Natural killer cell (primary cell): ENCODE data around the gene SDCBP2. TPM values are rescaled to one million over a fixed set of nuclear protein-coding genes. Genes with fewer than 3 reads are reported as not detected.
"Not testable (repeated sequence)": the region's sequence is repeated elsewhere in the genome, so short reads cannot be mapped to it uniquely, and the experiment has no call there.

Experiments used
- ATAC-seq, 3 donors: fragments of 150-1000 bp in 2 of 3; fragments of 200-7000 bp in 1 of 3; cut with Tn5 transposase; 1 replicate in 1 of 3; 2 replicates in 2 of 3; pipeline ENCODE4 v1.10.0; 2021; ENCODE audit warnings: mild to moderate bottlenecking in 2 of 3, moderate library complexity in 2 of 3
- DNase-seq, 2 donors: peaks; one replicate each; pipeline versions ENCODE4 v3.0.0 to v3.0.0-alpha.2; 2013 to 2021; ENCODE audit warnings: mixed read lengths in 1 of 2
- H3K27ac ChIP-seq: one replicate; pipeline ENCODE4 v1.5.1; 2013; ENCODE audit warnings: mild to moderate bottlenecking, low read length
- H3K27me3 ChIP-seq: one replicate; pipeline ENCODE4 v1.6.1; 2013; ENCODE audit warnings: low read length; ENCODE audit not compliant: control insufficient read depth, insufficient read depth
- H3K36me3 ChIP-seq: one replicate; pipeline ENCODE4 v1.6.1; 2013; ENCODE audit warnings: low read length; ENCODE audit not compliant: control insufficient read depth, insufficient read depth
- H3K4me1 ChIP-seq: one replicate; pipeline ENCODE4 v1.6.1; 2013; ENCODE audit warnings: low read length; ENCODE audit not compliant: control insufficient read depth, insufficient read depth
- H3K4me3 ChIP-seq: one replicate; pipeline ENCODE4 v1.5.1; 2013; ENCODE audit warnings: low read length
- H3K9me3 ChIP-seq: one replicate; pipeline ENCODE4 v1.6.1; 2013; ENCODE audit warnings: low read length; ENCODE audit not compliant: control insufficient read depth, insufficient read depth
- H3K27ac Mint-ChIP-seq, 2 donors: one replicate each; pipeline ENCODE4 v1.8.0; 2022; ENCODE audit warnings: mild to moderate bottlenecking in 2 of 2, mixed read lengths in 2 of 2, moderate library complexity in 1 of 2
- H3K27me3 Mint-ChIP-seq, 2 donors: one replicate each; pipeline ENCODE4 v1.8.0; 2022; ENCODE audit warnings: low read depth in 2 of 2, mixed read lengths in 2 of 2
- H3K36me3 Mint-ChIP-seq: one replicate; pipeline ENCODE4 v1.8.0; 2022; ENCODE audit warnings: mixed read lengths
- H3K4me1 Mint-ChIP-seq, 2 donors: one replicate each; pipeline ENCODE4 v1.8.0; 2022; ENCODE audit warnings: mixed read lengths in 2 of 2
- H3K4me3 Mint-ChIP-seq: one replicate; pipeline ENCODE4 v1.8.0; 2022; ENCODE audit warnings: mild to moderate bottlenecking, moderate library complexity, mixed read lengths
- H3K9me3 Mint-ChIP-seq, 2 donors: one replicate each; pipeline ENCODE4 v1.8.0; 2022; ENCODE audit warnings: mixed read lengths in 2 of 2
- WGBS: methylation state at CpG from one replicate; pipeline ENCODE4 v1.1.7; 2013; ENCODE audit warnings: missing lambda C conversion rate; ENCODE audit not compliant: insufficient coverage; 5-methylcytosine and 5-hydroxymethylcytosine counted together
- intact Hi-C: fragments of 100-400 bp; cut with micrococcal nuclease; formaldehyde crosslinking; loops from one replicate; pipeline ENCODE4 v1.14.2; 2022
- total RNA-seq, 4 donors: library from RNA; stranded (reverse); fragments of 120-200 nt in 1 of 4; gene quantifications; one replicate each; pipeline versions ENCODE4 v1.2.3 to v1.2.4, GENCODE V29; 2013 to 2022
- TF ChIP-seq, protein P1 (sequence below): fragments of 200-600 bp; IDR thresholded peaks from one replicate; pipeline ENCODE4 v1.8.0; 2022; ENCODE audit warnings: antibody characterized with exemption

SDCBP2 gene
- total RNA-seq, 3 donors from 2014 or later (not counting 1 experiment from before 2014, with no cell fraction given), result 2.0 to 2.7 (median 2.6) TPM

DNA sequence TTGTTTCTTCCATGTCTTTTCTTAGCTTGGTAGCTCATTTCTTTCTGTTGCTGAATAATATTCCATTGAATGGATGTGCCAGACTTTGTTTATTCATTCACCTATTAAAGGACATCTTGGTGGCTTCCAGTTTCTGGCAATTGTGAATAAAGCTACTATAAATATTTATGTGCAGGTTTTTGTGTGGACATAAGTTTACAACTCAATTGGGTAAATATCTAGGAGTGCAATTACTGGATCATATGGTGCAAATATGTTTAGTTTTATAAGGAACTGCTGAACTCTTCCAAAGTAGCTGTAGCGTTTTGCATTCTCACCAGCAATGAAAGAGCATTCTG lies 16.8 kb upstream of the SDCBP2 start:
- Mint-ChIP-seq H3K4me1 (peaks cover 8 to 23% of the 10 kb centered on the region in 2 donors), H3K4me3 (no peak overlapping the region), H3K36me3 (peaks cover 4% of the 10 kb centered on the region), H3K9me3 (no peaks in the 10 kb centered on the region), H3K27me3 (no peaks in the 10 kb centered on the region), H3K27ac (no peak overlapping the region)
- ATAC-seq (no peak), DNase-seq (no peak)
- intact Hi-C loops, result no loop called here
- H3K27ac ChIP-seq, result no peak overlapping the region
- TF ChIP-seq, protein P1, sequence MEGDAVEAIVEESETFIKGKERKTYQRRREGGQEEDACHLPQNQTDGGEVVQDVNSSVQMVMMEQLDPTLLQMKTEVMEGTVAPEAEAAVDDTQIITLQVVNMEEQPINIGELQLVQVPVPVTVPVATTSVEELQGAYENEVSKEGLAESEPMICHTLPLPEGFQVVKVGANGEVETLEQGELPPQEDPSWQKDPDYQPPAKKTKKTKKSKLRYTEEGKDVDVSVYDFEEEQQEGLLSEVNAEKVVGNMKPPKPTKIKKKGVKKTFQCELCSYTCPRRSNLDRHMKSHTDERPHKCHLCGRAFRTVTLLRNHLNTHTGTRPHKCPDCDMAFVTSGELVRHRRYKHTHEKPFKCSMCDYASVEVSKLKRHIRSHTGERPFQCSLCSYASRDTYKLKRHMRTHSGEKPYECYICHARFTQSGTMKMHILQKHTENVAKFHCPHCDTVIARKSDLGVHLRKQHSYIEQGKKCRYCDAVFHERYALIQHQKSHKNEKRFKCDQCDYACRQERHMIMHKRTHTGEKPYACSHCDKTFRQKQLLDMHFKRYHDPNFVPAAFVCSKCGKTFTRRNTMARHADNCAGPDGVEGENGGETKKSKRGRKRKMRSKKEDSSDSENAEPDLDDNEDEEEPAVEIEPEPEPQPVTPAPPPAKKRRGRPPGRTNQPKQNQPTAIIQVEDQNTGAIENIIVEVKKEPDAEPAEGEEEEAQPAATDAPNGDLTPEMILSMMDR, result no peak
- 94% methylated on average over 1 of the region's 1 CpG for WGBS
- H3K27me3 ChIP-seq, result no peaks in the 10 kb centered on the region
- H3K4me1 ChIP-seq, result no peaks in the 10 kb centered on the region
- no peaks in the 10 kb centered on the region for H3K36me3 ChIP-seq
- H3K9me3 ChIP-seq, result no peaks in the 10 kb centered on the region
- no peak overlapping the region for H3K4me3 ChIP-seq

DNA sequence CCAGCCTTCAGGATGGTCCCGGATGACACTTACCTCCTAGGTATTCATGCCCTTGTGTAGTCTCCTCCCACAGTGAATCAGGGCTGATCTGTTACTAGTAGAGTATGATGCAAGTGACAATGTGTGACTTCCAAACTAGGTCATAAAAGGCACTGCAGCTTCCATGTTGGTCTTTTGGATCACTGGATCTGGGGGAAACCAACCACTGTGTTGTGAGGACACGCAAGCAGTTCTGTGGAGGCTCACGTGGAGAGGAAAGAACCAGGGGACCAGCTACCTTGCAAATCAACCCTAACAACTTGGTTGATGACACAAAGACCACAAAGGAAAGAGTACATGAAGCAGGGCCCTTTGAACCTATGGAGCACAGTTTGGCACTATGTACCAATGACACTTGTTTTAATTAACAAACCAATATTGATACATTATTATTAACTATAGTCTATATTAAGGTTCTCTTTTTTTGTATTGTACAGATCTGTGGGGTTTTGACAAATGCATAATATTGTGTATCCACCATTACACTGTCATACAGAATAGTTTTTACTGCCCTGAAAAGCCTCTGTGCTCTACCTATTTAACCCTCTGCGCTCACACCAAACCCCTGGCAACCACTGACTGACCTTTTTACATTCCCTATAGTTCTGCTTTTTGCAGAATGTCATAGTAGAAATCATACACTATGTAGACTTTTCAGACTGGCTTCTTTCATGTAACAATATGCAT lies 16.3 kb upstream of the SDCBP2 start:
- H3K27me3 Mint-ChIP-seq, result no peaks in the 10 kb centered on the region
- no peaks in the 10 kb centered on the region for H3K36me3 Mint-ChIP-seq
- no peaks in the 10 kb centered on the region for H3K9me3 Mint-ChIP-seq
- no peak overlapping the region for H3K4me3 ChIP-seq
- no peak overlapping the region for H3K27ac Mint-ChIP-seq
- intact Hi-C loops, result no loop called here
- H3K9me3 ChIP-seq, result no peaks in the 10 kb centered on the region
- no peaks in the 10 kb centered on the region for H3K27me3 ChIP-seq
- WGBS, result 91% methylated on average over 4 of the region's 4 CpGs
- no peaks in the 10 kb centered on the region for H3K36me3 ChIP-seq
- no peak overlapping the region for H3K27ac ChIP-seq
- TF ChIP-seq, protein P1, result no peak
- H3K4me1 ChIP-seq, result no peaks in the 10 kb centered on the region
- H3K4me1 Mint-ChIP-seq, result peaks cover 8 to 23% of the 10 kb centered on the region in 2 donors
- ATAC-seq (no peak), DNase-seq (peak in 1 of 2 donors; percentile 2)
- H3K4me3 Mint-ChIP-seq, result no peak overlapping the region

DNA sequence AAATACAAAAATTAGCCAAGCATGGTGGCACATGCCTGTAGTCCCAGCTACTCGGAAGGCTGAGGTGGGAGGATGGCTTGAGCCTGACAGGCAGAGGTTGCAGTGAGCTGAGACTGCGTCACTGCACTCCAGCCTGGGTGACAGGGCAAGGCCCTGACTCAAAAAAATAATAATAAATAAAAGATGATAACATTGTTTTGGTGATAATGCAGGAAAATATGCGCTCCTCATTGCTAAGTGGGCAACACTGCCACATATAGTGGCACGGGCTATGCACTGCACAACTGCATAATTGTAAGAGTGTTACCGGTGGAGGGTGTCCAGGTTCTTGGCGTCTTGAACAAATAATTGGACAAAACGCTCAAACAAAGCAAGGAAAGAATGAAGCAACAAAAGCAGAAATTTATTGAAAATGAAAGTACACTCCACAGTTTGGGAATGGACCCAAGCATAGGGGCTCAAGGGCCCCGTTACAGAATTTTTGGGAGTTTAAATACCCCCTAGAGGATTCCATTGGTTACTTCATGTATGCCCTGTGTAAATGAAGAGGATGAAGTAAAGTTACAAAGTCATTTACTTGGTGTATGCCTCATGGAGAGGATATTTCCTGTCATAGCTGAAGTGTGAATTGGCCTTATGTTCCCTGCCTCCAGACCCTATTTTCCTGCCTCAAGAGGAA lies 14.6 kb upstream of the SDCBP2 start:
- DNase-seq, H3K4me3 Mint-ChIP-seq, H3K4me1 ChIP-seq, H3K9me3 ChIP-seq, H3K36me3 ChIP-seq, H3K27me3 Mint-ChIP-seq, H3K4me3 ChIP-seq, H3K9me3 Mint-ChIP-seq, intact Hi-C loops, ATAC-seq, H3K27ac ChIP-seq, H3K27me3 ChIP-seq, H3K36me3 Mint-ChIP-seq, H3K27ac Mint-ChIP-seq: not testable (repeated sequence)
- 97% methylated on average over 8 of the region's 8 CpGs for WGBS
- H3K4me1 Mint-ChIP-seq, result peaks cover 8 to 23% of the 10 kb centered on the region in 2 donors

DNA sequence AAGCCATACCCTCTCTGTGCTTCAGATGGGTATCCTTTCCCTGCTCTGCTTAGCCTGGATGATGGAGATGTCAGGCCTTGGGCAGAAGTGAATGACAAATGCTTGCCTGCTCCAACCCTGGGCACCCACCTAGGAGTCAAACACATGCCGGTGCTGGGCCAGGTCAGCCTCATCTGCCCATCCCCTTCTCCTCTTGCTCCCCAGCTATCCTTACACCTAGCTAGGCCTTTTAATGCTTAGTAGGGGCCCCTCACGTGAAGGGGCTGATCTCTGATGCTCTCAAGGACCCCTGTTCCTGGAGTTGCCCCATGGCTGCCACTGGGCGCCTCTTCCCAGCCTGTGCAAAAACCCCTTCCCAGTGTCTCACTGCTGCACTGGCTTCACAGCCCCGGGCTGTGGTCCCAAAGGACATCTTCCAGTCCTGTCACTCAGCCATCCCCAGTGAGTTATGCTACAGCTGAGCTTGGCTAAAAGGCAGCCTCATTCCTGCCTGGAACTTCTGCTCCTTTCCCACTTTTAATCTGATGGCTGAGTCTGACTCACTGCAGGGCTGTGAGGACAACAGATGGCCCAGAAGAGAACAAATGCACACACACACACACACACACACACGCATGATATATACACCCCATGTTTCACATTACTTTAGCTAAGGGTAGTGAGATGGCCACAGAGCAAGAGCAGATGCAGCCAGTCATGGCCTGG lies 12.8 kb upstream of the SDCBP2 start:
- 83% methylated on average over 5 of the region's 5 CpGs for WGBS
- no peak overlapping the region for H3K27ac ChIP-seq
- H3K4me1 Mint-ChIP-seq, result peaks cover 18 to 32% of the 10 kb centered on the region in 2 donors
- H3K27ac Mint-ChIP-seq, result no peak overlapping the region
- H3K36me3 ChIP-seq, result no peaks in the 10 kb centered on the region
- H3K36me3 Mint-ChIP-seq, result no peaks in the 10 kb centered on the region
- no peak overlapping the region for H3K4me3 Mint-ChIP-seq
- H3K27me3 Mint-ChIP-seq, result no peaks in the 10 kb centered on the region
- intact Hi-C loops, result no loop called here
- H3K27me3 ChIP-seq, result no peaks in the 10 kb centered on the region
- no peak overlapping the region for H3K4me3 ChIP-seq
- H3K9me3 Mint-ChIP-seq, result no peaks in the 10 kb centered on the region
- no peaks in the 10 kb centered on the region for H3K9me3 ChIP-seq
- no peak for DNase-seq
- TF ChIP-seq, protein P1, result no peak
- no peak for ATAC-seq
- H3K4me1 ChIP-seq, result peaks cover 5% of the 10 kb centered on the region
